Uterus (tissue), 2 donors: Measurements from ENCODE around the gene RUNX1.

ENCODE experiments used
- POLR2A ChIP-seq, 2 donors: fragments of 450-650 bp; IDR thresholded peaks; one replicate each; pipeline ENCODE4 v1.6.1; 2016; ENCODE audit warnings: antibody characterized with exemption in 2 of 2, mild to moderate bottlenecking in 1 of 2, moderate library complexity in 1 of 2
- TF ChIP-seq, protein P1 (sequence below), 4 experiments: fragments of 200-600 bp in 2 of 4; fragments of 450-650 bp in 2 of 4; sonication (generic) in 2 of 4; IDR thresholded peaks; one replicate each; pipeline ENCODE4 v1.5.1; 2016 to 2019; ENCODE audit warnings: antibody characterized with exemption in 4 of 4, mild to moderate bottlenecking in 2 of 4, moderate library complexity in 1 of 4

DNA sequence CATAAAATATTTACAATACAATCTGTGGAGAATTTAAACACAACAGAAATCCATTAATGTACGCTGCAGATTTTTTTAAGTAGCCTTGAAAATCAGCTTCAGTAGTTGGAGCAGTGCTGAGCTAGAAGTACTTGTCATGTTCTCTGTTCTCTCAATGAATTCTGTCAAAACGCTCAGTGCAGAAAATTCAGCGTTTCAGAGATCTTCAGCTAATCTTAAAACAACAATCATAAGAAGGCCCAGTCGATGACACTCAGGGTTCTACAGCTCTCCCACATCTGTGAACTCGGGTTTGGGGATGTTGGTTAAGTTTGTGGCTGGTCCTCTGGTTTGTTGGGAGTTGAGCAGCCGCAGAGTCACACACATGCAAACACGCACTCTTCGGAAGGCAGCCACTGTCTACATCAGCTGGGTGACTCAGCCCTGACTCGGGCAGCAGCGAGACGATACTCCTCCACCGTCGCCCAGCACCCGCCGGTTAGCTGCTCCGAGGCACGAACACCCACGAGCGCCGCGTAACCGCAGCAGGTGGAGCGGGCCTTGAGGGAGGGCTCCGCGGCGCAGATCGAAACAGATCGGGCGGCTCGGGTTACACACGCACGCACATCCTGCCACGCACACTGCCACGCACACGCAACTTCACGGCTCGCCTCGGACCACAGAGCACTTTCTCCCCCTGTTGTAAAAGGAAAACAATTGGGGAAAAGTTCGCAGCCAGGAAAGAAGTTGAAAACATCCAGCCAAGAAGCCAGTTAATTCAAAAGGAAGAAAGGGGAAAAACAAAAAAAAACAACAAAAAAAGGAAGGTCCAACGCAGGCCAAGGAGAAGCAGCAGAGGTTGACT is 161.2 kb downstream of the RUNX1 start:
- no peak for TF ChIP-seq POLR2A (IDR thresholded peaks at IDR 0.05)
- TF ChIP-seq, protein P1, sequence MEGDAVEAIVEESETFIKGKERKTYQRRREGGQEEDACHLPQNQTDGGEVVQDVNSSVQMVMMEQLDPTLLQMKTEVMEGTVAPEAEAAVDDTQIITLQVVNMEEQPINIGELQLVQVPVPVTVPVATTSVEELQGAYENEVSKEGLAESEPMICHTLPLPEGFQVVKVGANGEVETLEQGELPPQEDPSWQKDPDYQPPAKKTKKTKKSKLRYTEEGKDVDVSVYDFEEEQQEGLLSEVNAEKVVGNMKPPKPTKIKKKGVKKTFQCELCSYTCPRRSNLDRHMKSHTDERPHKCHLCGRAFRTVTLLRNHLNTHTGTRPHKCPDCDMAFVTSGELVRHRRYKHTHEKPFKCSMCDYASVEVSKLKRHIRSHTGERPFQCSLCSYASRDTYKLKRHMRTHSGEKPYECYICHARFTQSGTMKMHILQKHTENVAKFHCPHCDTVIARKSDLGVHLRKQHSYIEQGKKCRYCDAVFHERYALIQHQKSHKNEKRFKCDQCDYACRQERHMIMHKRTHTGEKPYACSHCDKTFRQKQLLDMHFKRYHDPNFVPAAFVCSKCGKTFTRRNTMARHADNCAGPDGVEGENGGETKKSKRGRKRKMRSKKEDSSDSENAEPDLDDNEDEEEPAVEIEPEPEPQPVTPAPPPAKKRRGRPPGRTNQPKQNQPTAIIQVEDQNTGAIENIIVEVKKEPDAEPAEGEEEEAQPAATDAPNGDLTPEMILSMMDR (IDR thresholded peaks at IDR 0.05): no peak
